Measurements from ENCODE around the gene EEF1AKMT4.

EEF1AKMT4 gene

DNA sequence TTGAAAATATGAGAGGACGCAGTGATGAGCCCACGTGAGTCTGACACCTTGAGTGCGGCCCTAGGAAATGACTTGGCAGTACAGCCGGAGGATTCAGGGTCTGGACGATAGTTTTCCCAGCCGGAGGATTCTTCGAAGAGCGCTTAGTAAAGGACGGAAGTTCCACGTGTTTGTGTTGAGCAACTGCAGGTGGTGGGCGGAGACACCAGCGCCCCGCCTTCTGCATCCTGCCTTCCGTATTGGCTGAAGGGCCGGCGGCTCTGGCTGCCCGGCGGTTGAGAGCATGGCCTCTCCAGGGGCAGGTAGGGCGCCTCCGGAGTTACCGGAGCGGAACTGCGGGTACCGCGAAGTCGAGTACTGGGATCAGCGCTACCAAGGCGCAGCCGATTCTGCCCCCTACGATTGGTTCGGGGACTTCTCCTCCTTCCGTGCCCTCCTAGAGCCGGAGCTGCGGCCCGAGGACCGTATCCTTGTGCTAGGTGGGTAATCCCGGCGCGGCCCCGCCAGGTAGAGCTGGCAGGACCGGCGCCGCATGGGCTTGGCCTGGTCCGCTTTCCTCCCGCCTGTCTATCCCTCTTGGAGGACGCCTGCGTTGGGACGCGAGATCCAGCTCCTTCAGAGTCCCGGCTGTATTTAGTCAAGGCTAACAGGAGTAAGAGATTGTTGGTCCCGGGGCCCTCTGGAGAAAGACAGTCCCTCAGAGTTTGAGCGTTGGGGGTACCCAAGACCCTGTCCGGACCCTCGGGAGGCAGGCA lies at the start of gene EEF1AKMT4:
Gene EEF1AKMT4 (plus strand): TSS at position 261 of the 755 bp plus-strand sequence. CDS start 23 bp downstream, at position 284.
- peak; percentile 94 for DNase-seq

DNA sequence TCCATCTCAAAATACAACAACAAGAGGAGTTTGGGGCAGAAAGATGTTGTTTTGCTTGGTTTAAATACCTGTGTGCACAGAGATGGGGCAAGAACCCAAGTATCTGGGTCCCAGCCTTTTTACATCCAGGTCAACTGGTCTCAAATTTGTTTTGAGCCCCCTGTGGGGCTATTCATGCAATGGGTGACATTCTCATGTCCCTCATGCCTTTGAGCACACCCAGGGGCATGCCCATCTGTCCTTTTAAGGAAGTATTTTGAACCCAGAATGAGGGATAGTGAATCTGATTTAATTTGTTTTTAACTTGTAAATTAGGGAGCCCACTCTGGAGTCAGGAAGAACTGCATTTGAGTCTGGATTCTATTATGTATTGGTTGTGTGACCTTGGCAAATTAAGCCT lies 48.6 kb upstream of the EEF1AKMT4 start:
- DNase-seq = no peak

DNA sequence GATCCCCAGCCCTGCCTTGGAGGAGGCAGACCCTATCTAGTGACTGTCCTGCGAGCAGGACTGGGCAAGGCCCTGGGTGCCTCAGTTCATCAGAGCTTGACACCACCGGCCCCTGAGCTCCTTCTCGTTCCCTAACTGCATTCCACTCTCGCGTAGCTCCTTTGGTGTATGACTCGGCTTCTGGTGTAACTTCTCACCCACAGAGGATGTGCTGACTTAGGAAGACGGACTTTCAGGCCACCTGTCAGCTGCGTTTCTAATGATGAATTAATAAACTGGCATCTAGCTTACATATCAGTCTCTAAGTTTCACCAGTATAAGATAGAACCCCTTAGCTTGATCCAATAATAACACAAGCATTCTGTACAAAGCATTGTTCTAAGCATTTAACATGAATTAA lies 45.9 kb upstream of the EEF1AKMT4 start:
- no peak for DNase-seq

GRCh38 chr3:184209146-184209923 lies 40.1 kb upstream of the EEF1AKMT4 start:
- no peak for DNase-seq

DNA sequence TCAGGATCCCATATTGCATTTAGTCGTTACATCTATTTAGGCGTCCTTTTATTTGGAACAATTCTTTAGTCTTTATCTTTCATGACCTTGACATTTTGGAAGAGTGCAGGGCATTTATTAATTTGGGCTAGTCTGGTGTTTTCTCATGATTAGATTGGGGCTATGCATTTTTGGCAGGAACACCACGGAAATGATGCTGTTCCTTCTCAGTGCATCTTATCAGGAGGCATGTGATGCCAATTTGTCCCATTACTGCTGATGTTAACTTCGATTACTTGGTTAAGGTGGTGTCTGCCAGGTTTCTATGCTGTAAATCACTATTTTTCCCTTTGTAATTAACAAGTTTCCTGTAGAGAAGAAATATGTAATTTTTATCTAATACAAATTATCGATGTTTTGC lies 38.2 kb upstream of the EEF1AKMT4 start:
- DNase-seq = no peak

DNA sequence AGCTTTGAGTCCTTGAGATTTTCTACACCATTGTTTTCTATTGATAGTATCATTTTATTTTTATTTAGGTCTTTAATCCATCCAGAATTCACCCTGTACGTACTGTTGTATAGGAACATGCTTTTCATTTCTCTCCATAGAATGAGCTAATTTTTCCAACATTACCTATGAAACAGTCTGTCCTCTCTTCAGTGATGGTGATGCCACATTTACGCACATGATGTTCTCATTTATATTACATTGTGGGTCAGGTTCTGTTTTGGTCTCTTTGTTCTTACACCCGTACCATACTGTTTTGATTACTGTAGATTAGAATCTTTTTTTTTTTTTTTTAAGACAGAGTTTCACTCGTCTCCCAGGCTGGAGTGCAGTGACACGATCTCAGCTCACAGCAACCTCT lies 37.8 kb upstream of the EEF1AKMT4 start:
- DNase-seq = no peak

- DNase-seq = no peak
Observed at GRCh38 chr3:184218814-184219213, 30.7 kb upstream of the EEF1AKMT4 start.

DNA sequence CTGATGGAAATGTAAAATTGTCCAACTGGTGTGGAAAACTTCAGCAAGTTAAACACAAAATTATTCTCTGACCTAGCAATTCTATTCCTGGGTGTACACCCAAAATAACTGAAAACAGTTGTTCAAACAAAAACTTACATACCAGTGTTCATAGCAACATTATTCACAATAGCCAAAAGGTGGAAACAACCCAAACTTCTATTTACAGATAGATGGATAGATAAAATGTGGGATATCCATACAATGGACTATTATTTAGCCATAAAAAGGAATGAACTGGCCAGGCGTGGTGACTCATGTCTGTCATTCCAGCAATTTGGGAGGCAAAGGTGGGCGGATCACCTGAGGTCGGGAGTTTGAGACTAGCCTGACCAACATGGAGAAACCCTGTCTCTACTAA lies 27.0 kb upstream of the EEF1AKMT4 start:
- no peak for DNase-seq

DNA sequence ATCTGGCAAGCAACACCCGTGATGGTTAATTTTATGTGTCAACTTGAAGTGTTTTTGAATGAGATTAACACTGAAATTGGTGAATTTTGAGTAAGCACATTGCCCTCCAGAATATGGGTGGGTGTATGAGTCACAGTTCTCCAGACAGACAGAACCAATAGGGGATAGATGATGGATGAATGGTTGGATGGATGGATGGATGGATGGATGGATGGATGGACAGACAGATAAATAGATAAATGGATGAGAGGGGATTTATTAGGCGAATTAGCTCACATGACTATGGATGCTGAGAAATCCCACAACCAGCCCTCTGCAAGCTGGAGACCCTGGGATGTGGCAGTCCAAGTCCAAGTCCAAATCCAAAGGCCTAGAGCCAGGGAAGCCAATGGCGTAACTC lies 25.5 kb upstream of the EEF1AKMT4 start:
- no peak for DNase-seq

DNA sequence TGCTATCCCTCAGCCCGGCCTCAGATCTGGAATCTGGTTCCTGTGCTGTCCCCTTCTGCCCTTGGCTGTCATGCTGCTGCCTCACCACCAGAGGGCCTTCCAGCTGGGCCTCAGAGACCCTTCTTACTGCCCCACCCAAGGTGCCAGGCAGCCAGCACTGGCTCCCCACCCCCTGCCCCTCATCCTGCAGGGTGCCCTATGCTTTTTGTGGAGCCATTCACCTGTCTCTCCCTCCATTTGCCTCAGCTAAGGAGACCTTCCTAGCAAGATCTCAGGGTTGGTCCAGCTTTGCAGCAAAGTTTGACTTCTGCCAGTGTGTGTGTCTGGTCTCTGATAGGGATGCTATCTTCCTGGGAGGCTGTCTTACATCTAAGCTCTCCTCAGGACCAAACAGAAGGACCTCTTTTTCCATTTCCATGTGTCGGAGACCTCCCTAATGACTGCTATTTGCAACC lies 22.0 kb upstream of the EEF1AKMT4 start:
- peak; percentile 31 for DNase-seq

DNA sequence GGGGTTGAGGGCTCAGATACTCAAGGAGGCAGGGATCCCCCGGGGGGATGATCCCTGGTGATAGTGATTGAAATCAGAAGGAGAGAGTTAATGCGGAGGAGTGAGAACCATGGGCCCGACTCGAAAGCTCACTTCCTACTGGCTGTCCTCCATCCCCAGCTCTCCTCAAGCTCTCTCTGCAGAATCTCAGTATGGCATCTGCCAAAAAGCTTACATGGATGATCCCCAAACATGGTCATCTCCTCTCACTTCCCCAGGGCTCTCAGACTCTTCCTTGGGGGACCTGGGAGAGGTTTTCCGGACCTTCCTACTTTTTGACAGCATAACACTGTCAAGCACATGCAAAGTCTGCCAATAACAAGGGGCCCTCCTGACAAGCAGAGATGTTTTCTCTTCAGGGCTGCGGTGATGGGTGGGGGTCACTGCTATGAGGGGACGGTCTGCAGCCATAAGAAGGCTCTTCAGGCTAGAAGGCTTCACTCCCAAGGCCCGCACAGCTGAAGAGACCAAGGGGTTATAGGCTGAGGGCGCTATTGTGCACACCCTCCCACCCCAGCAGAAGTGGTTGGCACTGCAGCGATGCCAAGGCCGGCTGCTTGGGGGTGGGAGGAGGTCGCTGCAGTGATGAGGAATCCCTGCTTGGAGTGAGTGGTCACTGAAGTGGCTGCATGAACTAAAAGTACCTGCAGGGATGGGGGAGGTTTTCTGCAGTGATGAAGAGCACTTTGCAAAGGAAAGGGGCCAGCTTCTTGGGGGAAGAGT lies 20.9 kb upstream of the EEF1AKMT4 start:
- no peak for DNase-seq

DNA sequence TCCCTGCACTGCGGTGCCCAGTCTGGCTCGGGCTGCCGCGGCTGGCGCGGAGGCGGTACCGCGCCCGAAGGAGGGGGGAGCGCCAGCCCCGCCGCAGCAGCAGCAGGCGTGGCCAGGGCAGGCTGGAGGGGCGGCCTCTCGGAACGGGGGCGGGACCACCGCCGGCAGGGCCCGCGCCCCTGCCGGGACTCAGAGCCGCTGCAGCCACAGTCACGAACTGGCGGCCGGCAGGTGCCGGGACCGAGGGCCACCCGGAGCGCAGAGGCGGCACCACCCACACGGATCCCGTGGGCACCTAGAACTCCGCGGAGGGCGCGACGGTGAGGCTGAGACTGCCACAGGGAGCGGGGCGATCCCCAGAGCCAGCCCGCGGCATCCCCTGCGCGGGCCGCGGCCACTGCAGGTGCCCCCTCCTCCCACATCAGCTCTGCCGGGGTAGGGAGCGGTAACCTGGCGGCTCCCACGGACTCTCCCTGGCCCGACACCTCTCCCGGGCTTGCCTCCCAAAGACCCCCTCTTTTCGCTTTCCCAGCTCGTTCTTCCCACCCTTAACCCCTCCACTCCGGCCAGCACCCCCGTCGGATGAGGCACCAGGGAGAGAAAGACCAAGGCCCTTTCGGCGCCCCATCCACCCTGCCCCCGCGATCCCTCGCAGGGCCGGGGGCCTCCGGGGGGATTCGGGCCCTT lies 19.9 kb upstream of the EEF1AKMT4 start, which contains the start of gene VWA5B2:
Gene VWA5B2 (plus strand): TSS at position 192 of the 687 bp plus-strand sequence. CDS start 944 bp downstream, outside the sequence.
- DNase-seq = peak; percentile 65

GRCh38 chr3:184230081-184230602 lies 19.3 kb upstream of the EEF1AKMT4 start:
- no peak for DNase-seq

DNA sequence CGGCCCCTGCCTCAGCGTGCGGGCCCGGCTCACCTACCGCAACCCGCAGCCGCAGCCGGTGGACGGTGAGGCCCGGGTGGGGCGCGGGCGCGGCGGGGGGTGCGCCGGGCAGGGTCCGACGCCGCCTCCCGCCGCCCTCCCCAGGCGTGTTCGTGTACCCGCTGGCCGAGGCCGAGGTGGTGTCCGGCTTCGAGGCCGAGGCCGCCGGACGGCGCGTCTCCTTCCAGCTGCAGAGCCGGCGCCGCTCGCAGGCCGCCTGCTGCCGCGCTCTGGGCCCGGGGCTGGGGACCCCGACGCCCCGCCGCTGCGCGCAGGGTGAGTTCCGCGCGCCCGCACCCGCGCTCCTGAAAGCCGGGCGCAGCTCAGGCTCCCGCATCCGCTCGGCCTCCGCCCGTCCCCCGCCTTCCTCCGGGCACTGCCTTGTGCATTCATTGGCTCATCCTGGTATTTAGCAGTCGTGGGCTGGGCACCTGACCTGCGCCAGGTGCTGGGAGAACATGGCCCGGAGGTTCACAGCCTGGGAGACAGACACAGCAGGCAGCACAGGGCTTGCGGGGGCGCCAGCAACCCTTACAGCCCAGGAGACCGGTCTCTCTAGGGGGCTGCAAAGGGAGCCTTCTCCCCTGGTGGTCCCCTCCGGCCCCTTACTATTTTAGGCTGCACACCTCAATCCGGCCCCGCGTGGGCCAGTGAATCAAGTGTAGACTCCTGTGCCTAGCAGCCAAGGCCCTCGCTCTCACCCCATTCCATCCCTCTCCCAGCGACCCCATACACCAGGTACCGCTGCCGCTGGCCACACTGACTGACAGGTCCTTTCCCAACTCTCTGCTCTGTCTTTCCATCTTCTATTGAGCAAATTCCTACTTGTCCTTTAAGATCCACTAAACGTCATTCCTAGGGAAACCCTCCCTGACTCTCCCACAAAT lies 18.6 kb upstream of the EEF1AKMT4 start:
- no peak for DNase-seq

DNA sequence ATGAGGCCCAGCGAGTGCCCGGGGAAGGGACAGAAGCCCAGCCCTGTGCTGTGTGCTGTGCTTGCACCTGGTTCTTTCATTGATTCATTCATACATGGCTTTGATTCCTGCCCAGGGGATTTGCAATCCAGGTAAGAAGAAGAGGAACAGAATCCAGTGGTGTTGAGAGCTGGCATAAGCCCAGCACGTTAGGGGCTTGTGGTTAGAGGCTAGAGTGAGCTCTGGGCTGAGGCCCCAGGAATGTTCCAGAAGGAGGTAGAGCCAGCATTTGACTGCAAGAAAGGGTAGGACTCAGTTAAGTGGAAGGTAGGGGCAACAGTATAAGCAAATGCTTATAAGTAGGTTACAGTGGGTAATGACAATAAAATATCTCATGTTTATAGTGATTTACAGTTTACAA lies 17.8 kb upstream of the EEF1AKMT4 start:
- DNase-seq = no peak

DNA sequence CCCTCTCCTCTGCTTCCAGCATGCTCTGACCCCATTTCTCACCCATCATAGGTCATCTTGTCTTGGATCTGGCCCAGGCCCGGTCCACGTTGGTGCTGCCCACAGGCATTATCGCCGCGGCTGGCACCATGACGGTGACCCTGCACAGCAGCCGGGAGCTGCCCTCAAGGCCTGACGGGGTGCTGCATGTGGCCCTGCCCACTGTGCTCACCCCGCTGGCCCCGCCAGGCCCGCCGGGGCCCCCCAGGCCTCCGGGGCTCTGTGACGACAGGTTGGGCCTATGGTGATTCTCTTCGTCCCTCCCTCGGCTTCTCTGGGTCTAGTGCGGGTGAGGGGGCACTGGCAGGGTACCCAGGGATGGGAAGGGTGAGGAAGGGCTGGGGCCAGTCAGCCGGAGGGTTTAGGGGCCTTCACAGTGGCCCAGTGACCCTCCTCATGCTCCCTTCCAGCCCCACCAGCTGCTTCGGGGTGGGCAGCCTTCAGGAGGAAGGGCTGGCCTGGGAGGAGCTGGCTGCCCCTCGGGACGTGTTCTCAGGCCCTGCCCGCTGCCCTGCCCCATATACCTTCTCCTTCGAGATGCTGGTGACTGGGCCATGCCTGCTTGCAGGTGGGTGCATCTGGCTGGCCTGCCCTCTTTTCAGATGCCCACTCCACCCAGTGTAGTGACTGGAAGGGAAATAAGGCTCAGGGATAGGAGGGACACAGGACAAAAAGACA lies 16.2 kb upstream of the EEF1AKMT4 start:
- DNase-seq = no peak

- DNase-seq = no peak
Observed at GRCh38 chr3:184234224-184234623, 15.2 kb upstream of the EEF1AKMT4 start.

GRCh38 chr3:184234671-184235380 lies 14.6 kb upstream of the EEF1AKMT4 start:
- DNase-seq = no peak

DNA sequence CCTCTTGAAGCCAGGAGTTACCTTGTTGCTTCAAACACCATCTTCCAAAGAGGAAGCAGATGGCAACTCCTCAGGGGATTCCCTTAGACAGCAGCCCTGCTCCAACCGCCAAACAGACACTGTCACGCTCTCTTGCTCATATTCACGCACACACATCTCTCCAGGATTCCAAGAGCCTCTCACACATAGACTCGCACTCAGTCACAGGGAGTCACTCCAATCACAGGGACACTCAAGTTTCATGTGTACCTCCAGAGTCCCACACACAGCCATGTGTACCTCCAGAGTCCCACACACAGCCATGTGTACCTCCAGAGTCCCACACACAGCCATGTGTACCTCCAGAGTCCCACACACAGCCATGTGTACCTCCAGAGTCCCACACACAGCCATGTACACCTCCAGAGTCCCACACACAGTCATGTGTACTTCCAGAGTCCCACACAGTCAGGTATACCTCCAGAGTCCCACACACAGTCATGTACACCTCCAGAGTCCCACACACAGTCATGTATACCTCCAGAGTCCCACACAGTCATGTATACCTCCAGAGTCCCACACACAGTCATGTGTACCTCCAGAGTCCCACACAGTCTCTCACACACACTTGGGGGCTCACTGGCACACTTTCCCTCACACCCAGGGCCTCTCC lies 14.0 kb upstream of the EEF1AKMT4 start:
- DNase-seq = no peak

Data from activated effector memory CD4-positive, alpha-beta T cell treated with Interleukin-2 at 50 U/mL for 16 hours (primary cell).